GM12874 (cell line): ENCODE data around the gene NUP50.

Experiments used
- CTCF ChIP-seq: IDR thresholded peaks from 2 replicates; pipeline ENCODE4 v1.5.1; 2011; ENCODE audit warnings: low read depth, mild to moderate bottlenecking, control low read depth, low read length, moderate library complexity; ENCODE audit not compliant: insufficient read depth

NUP50 gene

DNA sequence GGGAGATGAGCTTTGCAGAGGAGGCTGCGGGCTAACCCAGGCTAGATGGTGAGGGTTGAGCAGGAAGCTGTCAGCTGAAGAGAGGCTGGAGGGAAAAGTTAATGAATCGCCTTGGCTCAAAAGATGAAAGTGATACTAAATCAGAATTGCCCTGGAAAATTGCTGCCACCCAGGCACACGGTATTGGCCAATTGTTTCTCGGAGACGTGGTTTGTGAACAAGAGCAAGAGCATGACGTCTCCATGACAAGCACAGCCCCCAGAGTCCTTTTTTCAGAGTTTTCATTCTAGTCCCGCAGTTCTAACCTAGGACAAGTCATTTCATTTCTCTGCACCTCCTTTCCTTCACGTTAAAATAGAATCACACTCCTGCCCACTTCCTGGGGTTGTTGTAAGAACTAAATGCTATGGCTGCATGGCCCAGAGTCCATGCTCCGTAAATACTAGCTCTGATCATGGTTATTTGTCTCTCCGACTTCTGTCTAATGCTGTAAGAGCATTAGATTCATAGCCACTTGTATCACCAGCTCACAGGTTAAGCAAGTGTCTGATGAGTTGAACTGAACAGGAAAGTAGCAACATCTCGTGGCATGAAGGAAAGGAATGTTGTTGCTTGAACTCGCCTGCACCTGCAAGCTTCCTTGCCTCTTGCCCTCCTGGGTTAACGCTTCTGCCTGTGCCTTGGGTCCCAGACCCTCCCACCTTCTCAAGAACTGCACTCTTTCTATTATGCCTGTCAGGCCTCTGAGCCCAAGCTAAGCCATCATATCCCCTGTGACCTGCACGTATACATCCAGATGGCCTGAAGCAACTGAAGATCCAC lies 33.8 kb upstream of the NUP50 start:
- TF ChIP-seq CTCF = no peak

- TF ChIP-seq CTCF = no peak
Measured at GRCh38 chr22:45130891-45131290, 32.8 kb upstream of the NUP50 start.

GRCh38 chr22:45131749-45132148 lies 32.0 kb upstream of the NUP50 start:
- no peak for TF ChIP-seq CTCF

- no peak for TF ChIP-seq CTCF
Measured at GRCh38 chr22:45134313-45134712, 29.4 kb upstream of the NUP50 start.

GRCh38 chr22:45136594-45136993 lies 27.1 kb upstream of the NUP50 start:
- TF ChIP-seq CTCF = no peak

GRCh38 chr22:45139693-45140092 lies 24.0 kb upstream of the NUP50 start:
- TF ChIP-seq CTCF = no peak

- no peak for TF ChIP-seq CTCF
Measured at GRCh38 chr22:45142376-45142775, 21.3 kb upstream of the NUP50 start.
